IMR-90 (cell line): ENCODE results near the gene SELENOH. TPM values are rescaled to one million over a fixed set of nuclear protein-coding genes. Genes with fewer than 3 reads are reported as not detected.

ENCODE experiments used
- ATAC-seq: fragments of 200-7000 bp; cut with Tn5 transposase; 2 replicates; pipeline ENCODE4 v1.9.1; 2020; ENCODE audit warnings: low read depth, mild to moderate bottlenecking, moderate library complexity
- BruUV-seq: library from RNA; stranded (reverse); fragments of 400-500 nt; replicated peaks from 2 replicates; lab custom pipeline; 2021; lab: Mats Ljungman, UMichigan
- CTCF ChIA-PET: fragments of 300-600 bp; formaldehyde crosslinking; extraction: SDS; loops from one replicate; lab custom pipeline; 2021; ENCODE audit warnings: antibody characterized with exemption; lab: Yijun Ruan, JAX
- POLR2A ChIA-PET: fragments of 300-600 bp; sonication (Branson Sonifier 250); formaldehyde crosslinking; loops from one replicate; lab custom pipeline; 2022; ENCODE audit warnings: antibody characterized with exemption; ENCODE audit not compliant: unreplicated experiment; lab: Charles Lee
- DNase-seq: peaks from one replicate; pipeline ENCODE4 v3.0.0; 2013
- H2AFZ ChIP-seq: replicated peaks from 2 replicates; pipeline ENCODE3; 2013; ENCODE audit warnings: low read length, mild to moderate bottlenecking; ENCODE audit not compliant: poor library complexity
- H2AK5ac ChIP-seq: 2 replicates; pipeline ENCODE4 v1.6.1; 2013; ENCODE audit warnings: low read depth, low read length, inconsistent platforms
- H2AK9ac ChIP-seq: replicated peaks from 2 replicates; pipeline ENCODE3; 2013; ENCODE audit warnings: mild to moderate bottlenecking, low read depth, low read length, moderate library complexity; ENCODE audit not compliant: poor library complexity
- H2BK120ac ChIP-seq: 2 replicates; pipeline ENCODE4 v1.6.1; 2013; ENCODE audit warnings: low read depth, low read length, inconsistent platforms
- H2BK15ac ChIP-seq: 3 replicates; pipeline ENCODE4 v1.6.1; 2013; ENCODE audit warnings: low read depth, low read length, inconsistent platforms
- H2BK20ac ChIP-seq: 2 replicates; pipeline ENCODE4 v1.6.1; 2013; ENCODE audit warnings: low read depth, mild to moderate bottlenecking, inconsistent platforms, low read length, moderate library complexity
- H2BK5ac ChIP-seq: 2 replicates; pipeline ENCODE4 v1.6.1; 2013; ENCODE audit warnings: mild to moderate bottlenecking, low read depth, low read length, inconsistent platforms; ENCODE audit not compliant: poor library complexity, severe bottlenecking
- H3K14ac ChIP-seq: replicated peaks from 2 replicates; pipeline ENCODE4 v1.6.1; 2013; ENCODE audit warnings: low read depth, low read length, inconsistent platforms
- H3K18ac ChIP-seq: 2 replicates; pipeline ENCODE4 v1.6.1; 2013; ENCODE audit warnings: low read depth, low read length, control low read depth
- H3K23ac ChIP-seq: 2 replicates; pipeline ENCODE4 v1.6.1; 2013; ENCODE audit warnings: low read depth, low read length, inconsistent platforms
- H3K27ac ChIP-seq: 2 replicates; pipeline ENCODE4 v1.5.1; 2013; ENCODE audit warnings: mild to moderate bottlenecking, control low read depth, low read length; ENCODE audit not compliant: insufficient read depth
- H3K27me3 ChIP-seq: 2 replicates; pipeline ENCODE4 v1.6.1; 2013; ENCODE audit warnings: low read length; ENCODE audit not compliant: control insufficient read depth, insufficient read depth
- H3K36me3 ChIP-seq: 2 replicates; pipeline ENCODE4 v1.6.1; 2013; ENCODE audit warnings: low read length, mixed read lengths; ENCODE audit not compliant: control insufficient read depth, insufficient read depth
- H3K4ac ChIP-seq: 2 replicates; pipeline ENCODE4 v1.6.1; 2013; ENCODE audit warnings: low read depth, low read length, inconsistent platforms
- H3K4me1 ChIP-seq: 2 replicates; pipeline ENCODE4 v1.6.1; 2013; ENCODE audit warnings: low read length, mixed read lengths; ENCODE audit not compliant: control insufficient read depth, insufficient read depth
- H3K4me2 ChIP-seq: 2 replicates; pipeline ENCODE4 v1.6.1; 2013; ENCODE audit warnings: low read depth, mild to moderate bottlenecking, control low read depth, low read length, moderate library complexity
- H3K4me3 ChIP-seq: 2 replicates; pipeline ENCODE4 v1.5.1; 2013; ENCODE audit warnings: low read depth, mild to moderate bottlenecking, control low read depth, low read length, moderate library complexity; ENCODE audit not compliant: insufficient read depth
- H3K56ac ChIP-seq: 2 replicates; pipeline ENCODE4 v1.6.1; 2013; ENCODE audit warnings: low read length, inconsistent platforms; ENCODE audit not compliant: insufficient read depth; ENCODE audit errors: extremely low read depth
- H3K79me1 ChIP-seq, 2 experiments: 2 replicates each; pipeline ENCODE4 v1.6.1; 2013; ENCODE audit warnings: low read length in 2 of 2, inconsistent platforms in 1 of 2, low read depth in 1 of 2
- H3K9ac ChIP-seq: 2 replicates; pipeline ENCODE4 v1.6.1; 2013; ENCODE audit warnings: low read depth, low read length, control low read depth
- H3K9me1 ChIP-seq: 2 replicates; pipeline ENCODE4 v1.6.1; 2013; ENCODE audit warnings: low read length, inconsistent platforms; ENCODE audit not compliant: insufficient read depth
- H3K9me3 ChIP-seq: 2 replicates; pipeline ENCODE4 v1.6.1; 2013; ENCODE audit warnings: low read length; ENCODE audit not compliant: control insufficient read depth, insufficient read depth
- H4K20me1 ChIP-seq: 2 replicates; pipeline ENCODE4 v1.6.1; 2013; ENCODE audit warnings: low read length, inconsistent platforms; ENCODE audit not compliant: insufficient read depth
- H4K5ac ChIP-seq: 2 replicates; pipeline ENCODE4 v1.6.1; 2013; ENCODE audit warnings: mild to moderate bottlenecking, low read depth, low read length, control low read depth
- H4K8ac ChIP-seq, 2 experiments: 2 replicates each; pipeline ENCODE4 v1.6.1; 2013; ENCODE audit warnings: low read depth in 2 of 2, low read length in 2 of 2, control low read depth in 1 of 2, inconsistent platforms in 1 of 2
- H4K91ac ChIP-seq: 2 replicates; pipeline ENCODE4 v1.6.1; 2013; ENCODE audit warnings: low read depth, low read length, inconsistent platforms; ENCODE audit not compliant: insufficient read depth
- MAZ ChIP-seq: IDR thresholded peaks from 2 replicates; pipeline ENCODE4 v1.6.1; 2012; ENCODE audit warnings: low read depth, mild to moderate bottlenecking, low read length, improper control_type of control experiment, moderate library complexity, borderline replicate concordance
- NFE2L2 ChIP-seq: fragments of 150-350 bp; IDR thresholded peaks from 2 replicates; pipeline ENCODE4 v1.6.1; 2016; ENCODE audit warnings: low read depth, mild to moderate bottlenecking, low read length
- POLR2A ChIP-seq: IDR thresholded peaks from 2 replicates; pipeline ENCODE4 v1.6.1; 2012; ENCODE audit warnings: mild to moderate bottlenecking, low read depth, low read length
- RCOR1 ChIP-seq: IDR thresholded peaks from 2 replicates; pipeline ENCODE4 v1.6.1; 2012; ENCODE audit warnings: mild to moderate bottlenecking, low read length, improper control_type of control experiment; ENCODE audit not compliant: insufficient replicate concordance
- RFX5 ChIP-seq: IDR thresholded peaks from 2 replicates; pipeline ENCODE4 v1.8.0; 2012; ENCODE audit warnings: low read depth, mild to moderate bottlenecking, low read length, moderate library complexity
- SMC3 ChIP-seq: fragments of 150-350 bp; IDR thresholded peaks from 2 replicates; pipeline ENCODE4 v1.6.1; 2016; ENCODE audit warnings: low read depth, mild to moderate bottlenecking, antibody characterized with exemption, low read length, moderate library complexity
- WGBS, 2 experiments: methylation state at CpG; one replicate each; pipeline versions ENCODE4 v1.1.5 to v1.1.7; 2013; ENCODE audit warnings: missing lambda C conversion rate in 2 of 2; ENCODE audit not compliant: insufficient read length in 1 of 2; ENCODE audit errors: extremely low coverage in 2 of 2; 5-methylcytosine and 5-hydroxymethylcytosine counted together
- dilution Hi-C: fragments of 300-500 bp; cut with HindIII; formaldehyde crosslinking; loops from one replicate; pipeline ENCODE4 v1.14.3; 2018; ENCODE audit warnings: low sequenced_read_pairs; ENCODE audit not compliant: unreplicated experiment
- in situ Hi-C: fragments of 300-500 bp; cut with MboI; formaldehyde crosslinking; loops from 3 replicates; pipeline ENCODE4 v1.14.3; 2019; ENCODE audit warnings: low sequenced_read_pairs, inconsistent platforms, mixed read lengths
- intact Hi-C: fragments of 100-400 bp; cut with micrococcal nuclease; formaldehyde crosslinking; loops from 2 replicates; pipeline ENCODE4 v1.10.0; 2022
- polyA plus RNA-seq, 3 experiments: library from polyadenylated mRNA; depleted of rRNA; stranded (reverse); fragments of >200 nt; gene quantifications; 2 replicates each; pipeline ENCODE4 v1.2.3, GENCODE V29; 2012; ENCODE audit warnings: low replicate concordance in 1 of 3
- total RNA-seq: library from RNA; depleted of rRNA; stranded (reverse); fragments of >200 nt; gene quantifications from 2 replicates; pipeline ENCODE4 v1.2.3, GENCODE V29; 2012
- TF ChIP-seq, protein P1 (sequence below): fragments of 150-350 bp; IDR thresholded peaks from 2 replicates; pipeline ENCODE4 v1.6.1; 2016; ENCODE audit warnings: low read depth, mild to moderate bottlenecking, low read length, moderate library complexity, borderline replicate concordance

Gene SELENOH
- total and polyA plus RNA-seq, 2 of the 4 experiments (the other 2 are of a cell fraction), result 40.3 to 107 TPM

GRCh38 chr11:57772562-57772961 lies 31.3 kb downstream of the SELENOH start:
- H2AK5ac ChIP-seq, result no peak overlapping the region
- no peak overlapping the region for H2BK15ac ChIP-seq
- no peak overlapping the region for H2BK5ac ChIP-seq
- H3K27ac ChIP-seq, result no peak overlapping the region
- no peak overlapping the region for H3K56ac ChIP-seq
- H3K4me2 ChIP-seq, result peak overlapping the region; percentile 68; the same call in 1 of the 2 replicates
- dilution Hi-C loops, result no loop called here
- no peak overlapping the region for H4K8ac ChIP-seq
- CTCF ChIA-PET, result no interaction called here
- H3K14ac ChIP-seq, result no peak overlapping the region
- no peak overlapping the region for H3K4ac ChIP-seq
- H4K5ac ChIP-seq, result no peak overlapping the region
- H3K27me3 ChIP-seq, result no peaks in the 10 kb centered on the region
- H3K9me1 ChIP-seq, result peaks cover 18% of the 10 kb centered on the region
- H4K91ac ChIP-seq, result no peak overlapping the region
- TF ChIP-seq POLR2A, result no peak
- TF ChIP-seq RFX5, result no peak
- TF ChIP-seq NFE2L2, result no peak
- no peak for TF ChIP-seq SMC3
- TF ChIP-seq, protein P1, sequence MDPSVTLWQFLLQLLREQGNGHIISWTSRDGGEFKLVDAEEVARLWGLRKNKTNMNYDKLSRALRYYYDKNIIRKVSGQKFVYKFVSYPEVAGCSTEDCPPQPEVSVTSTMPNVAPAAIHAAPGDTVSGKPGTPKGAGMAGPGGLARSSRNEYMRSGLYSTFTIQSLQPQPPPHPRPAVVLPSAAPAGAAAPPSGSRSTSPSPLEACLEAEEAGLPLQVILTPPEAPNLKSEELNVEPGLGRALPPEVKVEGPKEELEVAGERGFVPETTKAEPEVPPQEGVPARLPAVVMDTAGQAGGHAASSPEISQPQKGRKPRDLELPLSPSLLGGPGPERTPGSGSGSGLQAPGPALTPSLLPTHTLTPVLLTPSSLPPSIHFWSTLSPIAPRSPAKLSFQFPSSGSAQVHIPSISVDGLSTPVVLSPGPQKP, result no peak
- no peak for TF ChIP-seq RCOR1
- TF ChIP-seq MAZ, result no peak
- intact Hi-C loops, result no loop called here
- peaks cover 98% of the 10 kb centered on the region for H4K20me1 ChIP-seq
- H3K18ac ChIP-seq, result no peak overlapping the region
- H3K36me3 ChIP-seq, result peaks cover 2% of the 10 kb centered on the region
- peak; percentile 48 for DNase-seq
- WGBS, 2 experiments, result 100% methylated on average over 2 of the region's 4 CpGs; no CpG with 5 or more reads in 1 of the 2 experiments
- POLR2A ChIA-PET, result no interaction called here
- no peak overlapping the region for H3K23ac ChIP-seq
- H2AK9ac ChIP-seq, result no peak overlapping the region
- in situ Hi-C loops, result no loop called here
- no peak for ATAC-seq
- H3K79me1 ChIP-seq, result peaks cover 6 to 64% of the 10 kb centered on the region in 2 experiments; a peak in 2 of 4 replicates
- no peak overlapping the region for H3K9ac ChIP-seq
- no peak overlapping the region for H2BK120ac ChIP-seq
- no peak overlapping the region for H2BK20ac ChIP-seq
- no peak overlapping the region for H3K4me3 ChIP-seq
- BruUV-seq, result no TSS peak
- no peak overlapping the region for H2AFZ ChIP-seq
- H3K4me1 ChIP-seq, result peaks cover 25% of the 10 kb centered on the region
- H3K9me3 ChIP-seq, result no peaks in the 10 kb centered on the region
